NB4 (cell line): ENCODE results near the gene PSMB4.

Source experiments
- DNase-seq: peaks from one replicate; pipeline ENCODE4 v3.0.0; 2010; ENCODE audit warnings: low read depth
- H3K4me3 ChIP-seq: one replicate; pipeline ENCODE4 v1.5.1; 2011; ENCODE audit warnings: mild to moderate bottlenecking, low read depth, low read length, moderate library complexity
- CTCF ChIP-seq: IDR thresholded peaks from one replicate; pipeline ENCODE4 v1.5.1; 2012; ENCODE audit warnings: low read depth, low read length
- MYC ChIP-seq: IDR thresholded peaks from 2 replicates; pipeline ENCODE4 v1.6.1; 2011; ENCODE audit warnings: low read depth, low read length
- POLR2A ChIP-seq: IDR thresholded peaks from 2 replicates; pipeline ENCODE4 v1.6.1; 2011; ENCODE audit warnings: mild to moderate bottlenecking; ENCODE audit not compliant: insufficient read length; ENCODE audit errors: extremely low read depth
- TF ChIP-seq, protein P1 (sequence below): IDR thresholded peaks from 2 replicates; pipeline ENCODE4 v1.6.1; 2011; ENCODE audit warnings: low read depth, low read length

The PSMB4 gene

DNA sequence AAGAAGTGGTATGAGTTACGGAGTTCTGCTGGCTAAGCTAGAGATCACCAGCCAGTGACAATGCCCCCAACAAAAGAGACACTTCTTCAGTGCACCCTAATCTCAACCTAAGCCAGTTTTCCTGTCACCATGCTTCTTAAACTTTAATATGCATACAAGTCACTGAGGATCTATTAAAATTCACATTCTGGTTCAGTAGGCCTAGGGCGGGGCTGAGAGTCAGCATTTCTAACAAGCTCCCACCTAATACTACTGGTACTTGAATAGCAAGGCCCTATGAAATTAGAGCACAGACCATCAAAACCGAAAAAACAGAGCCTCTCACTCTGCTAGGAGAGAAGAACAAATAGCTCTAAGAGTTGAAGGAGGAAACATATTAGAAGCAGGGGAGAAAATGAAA lies 7.9 kb downstream of the PSMB4 start:
- no peak for DNase-seq
- TF ChIP-seq, protein P1, sequence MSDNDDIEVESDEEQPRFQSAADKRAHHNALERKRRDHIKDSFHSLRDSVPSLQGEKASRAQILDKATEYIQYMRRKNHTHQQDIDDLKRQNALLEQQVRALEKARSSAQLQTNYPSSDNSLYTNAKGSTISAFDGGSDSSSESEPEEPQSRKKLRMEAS = no peak
- TF ChIP-seq MYC (no peak), CTCF (no peak), POLR2A (no peak)
- H3K4me3 ChIP-seq = no peak overlapping the region

DNA sequence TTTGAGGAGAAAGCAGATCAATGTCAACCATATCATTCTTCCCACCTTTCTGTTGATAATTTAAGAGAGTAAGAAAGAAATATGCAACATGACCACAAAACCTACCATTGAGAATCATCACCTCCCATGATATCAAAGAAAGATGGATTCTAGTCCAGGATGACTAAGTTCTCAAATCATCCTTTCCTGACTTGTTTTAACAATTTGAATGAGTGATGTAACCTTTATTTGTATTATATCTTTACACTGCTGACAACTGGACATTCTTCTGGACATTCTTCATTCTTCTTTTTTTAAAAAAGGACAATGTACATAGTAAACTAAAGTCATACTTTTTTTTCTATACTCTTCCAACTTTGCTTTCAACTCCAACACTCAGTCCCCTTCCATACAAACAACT lies 9.5 kb downstream of the PSMB4 start:
- no peak for DNase-seq
- TF ChIP-seq, protein P1 = no peak
- no peak for TF ChIP-seq MYC
- TF ChIP-seq POLR2A = no peak
- no peak for TF ChIP-seq CTCF

GRCh38 chr1:151411884-151412283 lies 12.5 kb downstream of the PSMB4 start:
- no peak overlapping the region for H3K4me3 ChIP-seq
- TF ChIP-seq CTCF = no peak
- TF ChIP-seq MYC = no peak
- TF ChIP-seq, protein P1 = no peak
- no peak for TF ChIP-seq POLR2A
- no peak for DNase-seq

More for the DNA sequence above, 9.5 kb downstream of the PSMB4 start:
- no peak overlapping the region for H3K4me3 ChIP-seq

DNA sequence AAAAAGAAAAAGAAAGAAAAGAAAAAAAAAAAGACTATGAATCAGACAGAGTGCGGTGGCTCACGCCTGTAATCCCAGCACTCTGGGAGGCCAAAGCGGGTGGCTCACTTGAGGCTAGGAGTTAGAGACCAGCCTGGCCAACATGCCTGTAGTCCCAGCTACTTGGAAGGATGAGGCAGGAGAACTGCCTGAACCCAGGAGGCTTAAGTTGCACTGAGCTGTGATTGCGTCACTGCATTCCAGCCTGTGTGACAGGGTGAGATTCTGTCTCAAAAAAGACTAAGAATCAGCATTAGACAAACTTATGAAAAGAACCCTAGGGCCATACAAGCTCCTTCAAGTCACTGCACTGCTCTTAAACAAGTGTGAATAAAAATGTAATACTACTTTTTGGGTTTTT lies 16.9 kb downstream of the PSMB4 start:
- peak; percentile 22 for DNase-seq
- no peak for TF ChIP-seq POLR2A
- TF ChIP-seq, protein P1 = no peak
- no peak for TF ChIP-seq CTCF
- TF ChIP-seq MYC = no peak
- no peak overlapping the region for H3K4me3 ChIP-seq

DNA sequence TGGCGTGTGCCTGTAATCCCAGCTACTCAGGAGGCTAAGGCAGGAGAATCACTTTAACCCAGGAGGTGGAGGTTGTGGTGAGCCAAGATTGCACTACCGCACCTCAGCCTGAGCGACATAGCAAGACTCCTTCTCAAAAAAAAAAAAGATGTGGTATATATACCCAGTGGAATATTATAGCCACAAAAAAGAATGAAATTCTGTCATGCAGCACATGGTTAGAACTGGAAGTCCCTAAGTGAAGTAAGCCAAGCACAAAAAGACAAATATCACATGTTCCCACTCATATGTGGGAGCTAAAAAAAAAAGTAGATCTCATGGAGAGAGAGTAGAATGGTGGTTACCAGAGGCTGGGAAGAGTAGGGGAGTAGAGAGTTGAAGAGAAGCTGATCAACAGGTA lies 18.7 kb downstream of the PSMB4 start:
- no peak overlapping the region for H3K4me3 ChIP-seq
- no peak for TF ChIP-seq MYC
- TF ChIP-seq CTCF = no peak
- TF ChIP-seq, protein P1 = no peak
- no peak for TF ChIP-seq POLR2A
- no peak for DNase-seq

DNA sequence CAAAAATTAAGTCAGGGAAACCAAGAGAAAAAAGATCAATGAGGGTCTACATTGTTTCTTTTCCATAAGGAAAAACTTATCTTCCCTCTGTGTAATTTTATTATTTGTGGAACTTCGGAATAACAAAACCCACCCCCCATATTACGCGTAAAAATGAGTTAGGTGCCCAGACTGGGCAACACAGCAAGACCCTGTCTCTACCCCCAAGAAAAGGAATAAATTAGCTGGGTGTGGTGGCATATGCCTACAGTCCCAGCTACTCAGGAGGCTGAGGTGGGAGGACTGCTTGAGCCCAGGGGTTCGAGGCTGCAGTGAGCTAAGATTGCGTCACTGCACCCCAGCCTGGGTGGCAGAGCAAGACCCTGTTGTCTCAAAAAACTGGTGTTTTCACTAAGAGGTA lies 20.4 kb downstream of the PSMB4 start:
- TF ChIP-seq, protein P1 = no peak
- TF ChIP-seq CTCF (no peak), POLR2A (no peak), MYC (no peak)

More for the DNA sequence above, 20.4 kb downstream of the PSMB4 start:
- DNase-seq = no peak
- no peak overlapping the region for H3K4me3 ChIP-seq
